Tibial nerve (tissue), 4 donors: ENCODE data around the gene ZNF141. TPM values are rescaled to one million over a fixed set of nuclear protein-coding genes. Genes with fewer than 3 reads are reported as not detected.
"Not testable (repeated sequence)": the region's sequence is repeated elsewhere in the genome, so short reads cannot be mapped to it uniquely, and the experiment has no call there.

ENCODE experiments used
- DNase-seq, 2 donors: peaks; one replicate each; pipeline ENCODE4 v3.0.0-alpha.2; 2019; ENCODE audit warnings: low spot score in 2 of 2
- H3K27ac ChIP-seq, 4 donors: fragments of 200-600 bp; sonication (generic) in 3 of 4; one replicate each; pipeline ENCODE4 v1.5.1; 2017 to 2019; ENCODE audit warnings: mild to moderate bottlenecking in 1 of 4
- H3K27me3 ChIP-seq, 2 donors: fragments of 200-600 bp; sonication (generic) in 1 of 2; one replicate each; pipeline versions ENCODE4 v1.5.1 to v1.6.0; 2017 to 2019
- H3K36me3 ChIP-seq, 3 donors: fragments of 200-600 bp; sonication (generic); one replicate each; pipeline ENCODE4 v1.5.1; 2018 to 2019
- H3K4me1 ChIP-seq, 4 donors: fragments of 200-600 bp; sonication (generic) in 3 of 4; one replicate each; pipeline ENCODE4 v1.5.1; 2017 to 2019
- H3K4me3 ChIP-seq, 4 donors: fragments of 200-600 bp; sonication (generic) in 3 of 4; one replicate each; pipeline ENCODE4 v1.5.1; 2017 to 2019; ENCODE audit warnings: mild to moderate bottlenecking in 1 of 4, moderate library complexity in 1 of 4
- H3K9me3 ChIP-seq, 4 donors: fragments of 200-600 bp; sonication (generic) in 3 of 4; one replicate each; pipeline ENCODE4 v1.5.1; 2017 to 2019
- EP300 ChIP-seq, 2 donors: sonication (generic); formaldehyde crosslinking; IDR thresholded peaks; one replicate each; pipeline ENCODE4 v1.6.1; 2017; ENCODE audit warnings: antibody characterized with exemption in 2 of 2, mild to moderate bottlenecking in 1 of 2
- POLR2A ChIP-seq, 2 donors: fragments of 450-650 bp; IDR thresholded peaks; one replicate each; pipeline ENCODE4 v1.6.1; 2017; ENCODE audit warnings: antibody characterized with exemption in 2 of 2, mild to moderate bottlenecking in 2 of 2, moderate library complexity in 2 of 2
- WGBS, 2 donors: methylation state at CpG; one replicate each; pipeline ENCODE4 v1.1.5; 2018; 5-methylcytosine and 5-hydroxymethylcytosine counted together
- total RNA-seq, 4 donors: library from RNA; depleted of rRNA; stranded (reverse); fragments of >200 nt; gene quantifications; one replicate each; pipeline ENCODE4 v1.1.0, GENCODE V29; 2016
- TF ChIP-seq, protein P1 (sequence below), 5 experiments: fragments of 200-600 bp in 3 of 5; fragments of 450-650 bp in 2 of 5; sonication (generic) in 3 of 5; IDR thresholded peaks; one replicate each; pipeline ENCODE4 v1.5.1; 2016 to 2019; ENCODE audit warnings: antibody characterized with exemption in 5 of 5, mild to moderate bottlenecking in 3 of 5, moderate library complexity in 2 of 5

Gene ZNF141
- total RNA-seq, 4 donors from 2014 or later = 26.1 to 33.1 (median 29.6) TPM

DNA sequence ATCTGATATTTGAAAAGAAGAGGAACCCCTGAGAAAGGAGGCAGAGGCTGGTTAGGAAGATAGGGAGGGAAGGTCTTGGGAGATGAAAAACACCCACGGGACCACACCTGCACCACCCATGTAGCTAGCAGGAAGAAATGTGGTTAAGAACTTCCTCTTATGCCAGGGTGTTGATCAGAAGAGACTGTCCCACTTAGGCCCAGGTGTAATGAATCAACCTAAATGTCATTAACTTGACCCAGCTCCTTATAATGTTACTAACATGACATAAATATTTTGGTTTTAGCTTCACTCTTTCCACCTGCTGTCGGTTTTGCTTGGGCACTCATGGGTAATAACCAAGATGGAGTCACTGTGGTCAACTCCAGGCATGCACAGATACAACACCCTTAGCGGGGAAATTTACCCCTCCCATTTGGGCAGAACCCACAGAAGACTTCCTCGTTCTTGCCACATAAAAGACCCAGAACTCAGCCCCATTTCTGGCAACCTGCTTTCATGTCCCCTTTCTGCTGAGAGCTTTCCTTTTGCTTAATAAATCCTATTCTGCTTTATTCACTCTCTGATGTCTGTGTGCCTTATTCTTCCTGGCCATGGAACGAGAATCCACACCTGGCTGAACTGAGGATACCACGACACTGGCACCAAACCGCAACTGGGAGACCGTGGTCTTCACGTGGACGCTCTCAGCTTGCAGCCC is 46.8 kb downstream of the ZNF141 start:
- TF ChIP-seq, protein P1, sequence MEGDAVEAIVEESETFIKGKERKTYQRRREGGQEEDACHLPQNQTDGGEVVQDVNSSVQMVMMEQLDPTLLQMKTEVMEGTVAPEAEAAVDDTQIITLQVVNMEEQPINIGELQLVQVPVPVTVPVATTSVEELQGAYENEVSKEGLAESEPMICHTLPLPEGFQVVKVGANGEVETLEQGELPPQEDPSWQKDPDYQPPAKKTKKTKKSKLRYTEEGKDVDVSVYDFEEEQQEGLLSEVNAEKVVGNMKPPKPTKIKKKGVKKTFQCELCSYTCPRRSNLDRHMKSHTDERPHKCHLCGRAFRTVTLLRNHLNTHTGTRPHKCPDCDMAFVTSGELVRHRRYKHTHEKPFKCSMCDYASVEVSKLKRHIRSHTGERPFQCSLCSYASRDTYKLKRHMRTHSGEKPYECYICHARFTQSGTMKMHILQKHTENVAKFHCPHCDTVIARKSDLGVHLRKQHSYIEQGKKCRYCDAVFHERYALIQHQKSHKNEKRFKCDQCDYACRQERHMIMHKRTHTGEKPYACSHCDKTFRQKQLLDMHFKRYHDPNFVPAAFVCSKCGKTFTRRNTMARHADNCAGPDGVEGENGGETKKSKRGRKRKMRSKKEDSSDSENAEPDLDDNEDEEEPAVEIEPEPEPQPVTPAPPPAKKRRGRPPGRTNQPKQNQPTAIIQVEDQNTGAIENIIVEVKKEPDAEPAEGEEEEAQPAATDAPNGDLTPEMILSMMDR (IDR thresholded peaks at IDR 0.05) = no peak
- no peak for TF ChIP-seq POLR2A (IDR thresholded peaks at IDR 0.05)
- TF ChIP-seq EP300 (IDR thresholded peaks at IDR 0.05) = no peak
- Histone ChIP-seq H3K4me3 (no peak overlapping the region), H3K4me1 (no peaks in the 10 kb centered on the region), H3K36me3 (peaks cover 0 to 5% (median 2%) of the 10 kb centered on the region in 3 donors), H3K27ac (no peak overlapping the region), H3K9me3 (peaks cover 11 to 100% (median 55%) of the 10 kb centered on the region in 4 donors), H3K27me3 (no peaks in the 10 kb centered on the region)
- 83 to 84% methylated on average over 10 of the region's 10 CpGs for WGBS, 2 donors
- no peak for DNase-seq

GRCh38 chr4:385934-386707 is 48.5 kb downstream of the ZNF141 start:
- no peak for DNase-seq
- Histone ChIP-seq H3K27me3 (no peaks in the 10 kb centered on the region), H3K27ac (no peak overlapping the region), H3K4me1 (no peaks in the 10 kb centered on the region), H3K4me3 (no peak overlapping the region), H3K36me3 (peaks cover 0 to 2% (median 0%) of the 10 kb centered on the region in 3 donors), H3K9me3 (peaks cover 11 to 99% (median 48%) of the 10 kb centered on the region in 4 donors)
- 6 to 8% methylated on average over 12 to 34 of the region's 46 CpGs for WGBS, 2 donors
- no peak for TF ChIP-seq POLR2A (IDR thresholded peaks at IDR 0.05)
- TF ChIP-seq, protein P1 (IDR thresholded peaks at IDR 0.05) = no peak
- no peak for TF ChIP-seq EP300 (IDR thresholded peaks at IDR 0.05)

DNA sequence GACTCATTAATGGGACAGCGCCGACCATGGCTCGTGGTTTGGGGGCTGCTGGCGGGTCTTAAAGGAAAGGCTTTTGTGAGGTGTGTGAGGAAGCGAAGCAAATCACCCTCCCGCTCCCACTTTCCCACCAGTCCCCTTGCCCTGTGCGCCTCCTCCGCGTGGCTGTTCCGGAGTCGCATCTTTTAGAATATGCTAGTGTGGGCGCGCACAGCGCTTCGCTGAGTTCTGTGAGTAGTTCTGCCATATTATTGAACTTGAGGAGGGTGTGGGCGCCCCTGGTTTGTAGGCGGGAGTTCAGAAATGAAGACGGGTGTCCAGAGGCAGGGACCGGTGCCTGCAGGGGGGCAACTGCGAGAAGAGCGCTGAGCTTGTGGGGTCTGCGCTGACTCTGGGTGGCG is 49.1 kb downstream of the ZNF141 start:
- H3K27ac ChIP-seq = no peak overlapping the region
- H3K27me3 ChIP-seq = no peaks in the 10 kb centered on the region
- no peaks in the 10 kb centered on the region for H3K4me1 ChIP-seq
- peaks cover 11 to 98% (median 45%) of the 10 kb centered on the region in 4 donors for H3K9me3 ChIP-seq
- H3K36me3 ChIP-seq = peaks cover 0 to 2% (median 0%) of the 10 kb centered on the region in 3 donors
- 20 to 33% methylated on average over 23 of the region's 23 CpGs for WGBS, 2 donors
- TF ChIP-seq, protein P1 (IDR thresholded peaks at IDR 0.05) = no peak
- no peak for TF ChIP-seq POLR2A (IDR thresholded peaks at IDR 0.05)
- no peak for TF ChIP-seq EP300 (IDR thresholded peaks at IDR 0.05)
- H3K4me3 ChIP-seq = no peak overlapping the region
- no peak for DNase-seq

DNA sequence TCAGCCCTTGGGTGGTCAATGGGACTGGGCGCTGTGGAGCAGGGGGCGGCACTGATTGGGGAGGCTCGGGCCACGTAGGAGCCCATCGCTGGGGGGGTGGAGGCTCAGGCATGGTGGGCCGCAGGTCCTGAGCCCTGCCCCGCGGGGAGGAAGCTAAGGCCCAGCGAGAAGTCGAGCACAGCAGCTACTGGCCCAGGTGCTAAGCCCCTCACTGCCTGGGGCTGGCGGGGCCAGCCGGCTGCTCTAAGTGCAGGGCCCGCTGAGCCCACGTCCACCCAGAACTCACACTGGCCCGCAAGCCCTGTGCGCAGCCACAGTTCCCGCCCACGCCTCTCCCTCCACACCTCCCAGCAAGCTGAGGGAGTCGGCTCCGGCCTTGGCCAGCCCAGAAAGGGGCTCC is 66.4 kb downstream of the ZNF141 start:
- H3K27ac ChIP-seq = no peak overlapping the region
- no peak for DNase-seq
- no peaks in the 10 kb centered on the region for H3K4me1 ChIP-seq
- TF ChIP-seq EP300 (IDR thresholded peaks at IDR 0.05) = no peak
- no peak for TF ChIP-seq POLR2A (IDR thresholded peaks at IDR 0.05)
- TF ChIP-seq, protein P1 (IDR thresholded peaks at IDR 0.05) = no peak
- no peaks in the 10 kb centered on the region for H3K27me3 ChIP-seq
- no peaks in the 10 kb centered on the region for H3K36me3 ChIP-seq
- 94 to 97% methylated on average over 16 to 20 of the region's 20 CpGs for WGBS, 2 donors
- peaks cover 0 to 95% (median 12%) of the 10 kb centered on the region in 4 donors for H3K9me3 ChIP-seq
- H3K4me3 ChIP-seq = no peak overlapping the region

GRCh38 chr4:408321-408720 is 70.7 kb downstream of the ZNF141 start:
- H3K4me1 ChIP-seq, H3K27ac ChIP-seq, H3K36me3 ChIP-seq, DNase-seq, H3K4me3 ChIP-seq, H3K27me3 ChIP-seq: not testable (repeated sequence)
- H3K9me3 ChIP-seq = peaks cover 0 to 97% (median 28%) of the 10 kb centered on the region in 4 donors
- 96% methylated on average over 6 of the region's 6 CpGs for WGBS, 2 donors
